K562 (cell line): ENCODE measurements around the gene BIRC5. TPM values are rescaled to one million over a fixed set of nuclear protein-coding genes. Genes with fewer than 3 reads are reported as not detected.

Experiments
- BACH1 ChIP-seq: fragments of 200-800 bp; sonication (Bioruptor generic); IDR thresholded peaks from 2 replicates; pipeline ENCODE4 v1.6.1; 2016; ENCODE audit warnings: missing genetic modification characterization, missing compliant biosample characterization
- BCL6 ChIP-seq: fragments of 250-450 bp; sonication (Bioruptor Pico); IDR thresholded peaks from 2 replicates; pipeline ENCODE4 v1.4.0; 2020
- CUX1 ChIP-seq: fragments of 200-800 bp; sonication (Bioruptor generic); IDR thresholded peaks from 2 replicates; pipeline ENCODE4 v1.6.1; 2016; ENCODE audit warnings: missing genetic modification characterization, missing compliant biosample characterization
- LCOR ChIP-seq: sonication (generic); formaldehyde crosslinking; IDR thresholded peaks from 2 replicates; pipeline ENCODE4 v1.8.0; 2022; ENCODE audit warnings: mild to moderate bottlenecking, missing genetic modification reagents
- MCM2 ChIP-seq: fragments of 450-650 bp; IDR thresholded peaks from 2 replicates; pipeline ENCODE4 v1.6.1; 2017; ENCODE audit warnings: low read depth, mild to moderate bottlenecking
- MEIS2 ChIP-seq: fragments of 450-650 bp; IDR thresholded peaks from 2 replicates; pipeline ENCODE4 v1.6.1; 2014; ENCODE audit warnings: mild to moderate bottlenecking; ENCODE audit not compliant: partially characterized antibody
- PCBP2 ChIP-seq: fragments of 200-400 bp; formaldehyde crosslinking; IDR thresholded peaks from 2 replicates; pipeline ENCODE4 v1.6.1; 2018; ENCODE audit warnings: low read length, low read depth, mild to moderate bottlenecking, moderate library complexity; ENCODE audit not compliant: poor library complexity, severe bottlenecking
- POLR2B ChIP-seq: fragments of 450-650 bp; IDR thresholded peaks from 2 replicates; pipeline ENCODE4 v1.6.1; 2018; ENCODE audit warnings: low read depth; ENCODE audit not compliant: partially characterized antibody
- POLR3A ChIP-seq: IDR thresholded peaks from 2 replicates; pipeline ENCODE4 v1.6.1; 2011; ENCODE audit warnings: borderline replicate concordance, mild to moderate bottlenecking, moderate library complexity; ENCODE audit not compliant: insufficient read length, insufficient read depth; ENCODE audit errors: extremely low read depth
- RBBP5 ChIP-seq: fragments of 200-600 bp; sonication (generic); IDR thresholded peaks from 2 replicates; pipeline ENCODE4 v1.6.1; 2012; ENCODE audit warnings: borderline replicate concordance, mild to moderate bottlenecking, low read length, control low read depth, inconsistent platforms; ENCODE audit not compliant: insufficient read depth, poor library complexity, severe bottlenecking
- TAF1 ChIP-seq: IDR thresholded peaks from 2 replicates; pipeline ENCODE4 v1.6.1; 2011; ENCODE audit warnings: mild to moderate bottlenecking, low read length, moderate library complexity; ENCODE audit not compliant: insufficient read depth, control insufficient read depth, severe bottlenecking; ENCODE audit errors: extremely low read depth
- TCF15 ChIP-seq: fragments of 250-450 bp; sonication (Bioruptor Pico); IDR thresholded peaks from 2 replicates; pipeline ENCODE4 v1.8.0; 2022; ENCODE audit warnings: moderate library complexity, mild to moderate bottlenecking, inconsistent platforms
- ZNF133 ChIP-seq: fragments of 250-450 bp; sonication (Bioruptor Pico); IDR thresholded peaks from 2 replicates; pipeline ENCODE4 v1.4.0; 2020; ENCODE audit warnings: mild to moderate bottlenecking
- ZNF23 ChIP-seq: fragments of 250-450 bp; sonication (Bioruptor Pico); IDR thresholded peaks from 2 replicates; pipeline ENCODE4 v1.4.0; 2020; ENCODE audit warnings: mild to moderate bottlenecking
- ZNF282 ChIP-seq: sonication (generic); formaldehyde crosslinking; IDR thresholded peaks from 2 replicates; pipeline ENCODE4 v1.8.1; 2023; ENCODE audit warnings: missing genetic modification reagents
- ZNF436 ChIP-seq: fragments of 250-450, 450-650 bp; sonication (Bioruptor Pico); formaldehyde crosslinking; IDR thresholded peaks from 2 replicates; pipeline ENCODE4 v1.7.0; 2020; ENCODE audit warnings: mild to moderate bottlenecking
- ZNF609 ChIP-seq: sonication (generic); formaldehyde crosslinking; IDR thresholded peaks from 2 replicates; pipeline ENCODE4 v1.8.1; 2023; ENCODE audit warnings: missing genetic modification reagents, mild to moderate bottlenecking, borderline replicate concordance
- polyA plus RNA-seq, 8 experiments: library from polyadenylated mRNA; depleted of rRNA in 4 of 8; stranded (reverse) in 5 of 8; unstranded in 3 of 8; fragments of >200 nt; fragmentation: Nextera tagmentation in 2 of 8; fragmentation: Illumina TruSeq in 1 of 8; extraction: Ambion mirVana in 2 of 8; extraction: Trizol in 1 of 8; gene quantifications; 2 replicates each; pipeline versions ENCODE4 v1.2.1 to v1.2.3, GENCODE V29; 2011 to 2014; ENCODE audit warnings: inconsistent platforms in 1 of 8, missing spikeins in 1 of 8
- total RNA-seq, 7 experiments: library from RNA; depleted of rRNA in 6 of 7; stranded (reverse); fragments of >200 nt in 6 of 7; fragmentation: Illumina TruSeq in 2 of 7; extraction: Trizol in 2 of 7; gene quantifications; 2 replicates each; pipeline versions ENCODE4 v1.2.1 to v1.2.3, GENCODE V29; 2011 to 2021; ENCODE audit warnings: low replicate concordance in 1 of 7

The BIRC5 gene
- total and polyA plus RNA-seq, 9 of the 15 experiments (the other 6 are each of a cell fraction or from before 2014, with no cell fraction given) = 64.4 to 140 (median 101) TPM

- no peak for TF ChIP-seq PCBP2
- no peak for TF ChIP-seq ZNF436 (CRISPR knock-in tag)
- TF ChIP-seq TCF15 (CRISPR knock-in tag) = no peak
- no peak for TF ChIP-seq BCL6 (CRISPR knock-in tag)
- no peak for TF ChIP-seq ZNF23
- TF ChIP-seq LCOR (CRISPR knock-in tag) = peak; percentile 79
- TF ChIP-seq BACH1 (tag) = no peak
- TF ChIP-seq ZNF609 (CRISPR knock-in tag) = no peak
- no peak for TF ChIP-seq MEIS2
- peak; percentile 40 for TF ChIP-seq POLR2B
- TF ChIP-seq MCM2 = no peak
- TF ChIP-seq ZNF133 (CRISPR knock-in tag) = no peak
- peak; percentile 82 for TF ChIP-seq TAF1
- no peak for TF ChIP-seq ZNF282 (CRISPR knock-in tag)
- no peak for TF ChIP-seq CUX1 (CRISPR knock-in tag)
- no peak for TF ChIP-seq POLR3A
- TF ChIP-seq RBBP5 = peak; percentile 71
Measured at GRCh38 chr17:78214016-78214705, at the start of gene BIRC5 (continued).
